ENCODE results near the gene TECTA.

TECTA gene, protein sequence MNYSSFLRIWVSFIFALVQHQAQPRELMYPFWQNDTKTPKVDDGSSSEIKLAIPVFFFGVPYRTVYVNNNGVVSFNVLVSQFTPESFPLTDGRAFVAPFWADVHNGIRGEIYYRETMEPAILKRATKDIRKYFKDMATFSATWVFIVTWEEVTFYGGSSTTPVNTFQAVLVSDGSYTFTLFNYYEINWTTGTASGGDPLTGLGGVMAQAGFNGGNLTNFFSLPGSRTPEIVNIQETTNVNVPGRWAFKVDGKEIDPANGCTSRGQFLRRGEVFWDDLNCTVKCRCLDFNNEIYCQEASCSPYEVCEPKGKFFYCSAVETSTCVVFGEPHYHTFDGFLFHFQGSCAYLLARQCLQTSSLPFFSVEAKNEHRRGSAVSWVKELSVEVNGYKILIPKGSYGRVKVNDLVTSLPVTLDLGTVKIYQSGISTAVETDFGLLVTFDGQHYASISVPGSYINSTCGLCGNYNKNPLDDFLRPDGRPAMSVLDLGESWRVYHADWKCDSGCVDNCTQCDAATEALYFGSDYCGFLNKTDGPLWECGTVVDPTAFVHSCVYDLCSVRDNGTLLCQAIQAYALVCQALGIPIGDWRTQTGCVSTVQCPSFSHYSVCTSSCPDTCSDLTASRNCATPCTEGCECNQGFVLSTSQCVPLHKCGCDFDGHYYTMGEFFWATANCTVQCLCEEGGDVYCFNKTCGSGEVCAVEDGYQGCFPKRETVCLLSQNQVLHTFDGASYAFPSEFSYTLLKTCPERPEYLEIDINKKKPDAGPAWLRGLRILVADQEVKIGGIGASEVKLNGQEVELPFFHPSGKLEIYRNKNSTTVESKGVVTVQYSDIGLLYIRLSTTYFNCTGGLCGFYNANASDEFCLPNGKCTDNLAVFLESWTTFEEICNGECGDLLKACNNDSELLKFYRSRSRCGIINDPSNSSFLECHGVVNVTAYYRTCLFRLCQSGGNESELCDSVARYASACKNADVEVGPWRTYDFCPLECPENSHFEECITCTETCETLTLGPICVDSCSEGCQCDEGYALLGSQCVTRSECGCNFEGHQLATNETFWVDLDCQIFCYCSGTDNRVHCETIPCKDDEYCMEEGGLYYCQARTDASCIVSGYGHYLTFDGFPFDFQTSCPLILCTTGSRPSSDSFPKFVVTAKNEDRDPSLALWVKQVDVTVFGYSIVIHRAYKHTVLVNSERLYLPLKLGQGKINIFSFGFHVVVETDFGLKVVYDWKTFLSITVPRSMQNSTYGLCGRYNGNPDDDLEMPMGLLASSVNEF (N-terminal part only)

DNA sequence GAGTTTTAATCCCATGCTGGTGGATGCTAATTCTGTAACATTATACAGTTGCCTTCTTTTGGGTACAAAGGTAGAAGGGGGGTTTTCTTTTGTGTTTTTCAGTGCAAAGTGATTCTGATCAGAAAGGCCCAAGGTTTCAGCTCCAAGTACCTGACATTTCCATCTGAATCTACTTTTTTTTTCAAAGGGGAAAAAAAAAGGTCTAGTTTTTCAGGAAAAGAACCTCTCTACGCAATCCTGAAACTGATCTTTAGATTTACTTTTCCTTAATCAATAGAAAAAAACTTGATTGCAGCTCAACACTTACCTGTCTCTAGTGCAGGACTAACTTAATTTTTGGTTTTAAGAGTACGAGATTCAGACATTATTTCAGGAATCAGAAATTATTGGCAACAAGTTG lies at the start of gene TECTA:
TSS of gene TECTA (plus strand) at position 301 of the 400 bp plus-strand sequence. CDS start 1,423 bp downstream, outside the sequence.
- DNase-seq = no peak

DNA sequence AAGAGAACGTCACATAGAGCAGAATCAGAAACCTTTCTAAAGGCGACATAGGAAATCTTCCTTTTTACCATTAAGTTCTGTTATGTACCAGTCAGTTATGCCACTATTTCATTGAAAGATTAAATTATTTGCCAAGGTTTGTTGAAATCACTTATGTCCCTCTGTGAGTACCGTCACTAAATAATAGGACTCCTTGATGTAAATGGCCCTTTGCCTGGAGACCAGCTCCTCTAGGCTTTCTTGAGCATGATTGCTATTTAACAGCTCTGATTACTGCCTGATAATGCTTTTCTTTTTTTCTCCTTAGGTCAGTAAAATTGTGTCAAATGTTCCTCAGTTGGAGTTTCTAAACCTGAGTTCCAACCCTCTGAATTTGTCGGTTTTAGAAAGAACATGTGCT lies 47.8 kb upstream of the TECTA start:
- no peak for DNase-seq

DNA sequence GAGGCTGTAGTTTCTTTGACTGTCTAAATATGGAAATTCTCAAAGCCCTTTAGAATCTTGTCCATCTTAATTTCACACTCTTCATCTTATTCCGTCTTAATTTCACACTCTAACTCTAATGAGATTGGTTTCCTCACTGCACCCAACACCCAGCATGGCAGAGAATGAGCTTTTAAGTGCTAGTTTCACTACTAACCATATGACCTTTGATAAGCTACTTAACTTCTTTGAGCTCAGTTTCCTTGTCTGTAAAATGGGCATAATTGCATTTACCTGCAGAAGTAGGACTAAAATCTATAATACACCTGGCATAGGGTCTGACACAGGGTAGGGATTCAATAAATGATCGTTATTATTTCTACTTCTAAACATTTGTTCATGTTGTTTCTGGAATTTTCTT lies 46.8 kb upstream of the TECTA start:
- DNase-seq = no peak

- no peak for DNase-seq
Observed at GRCh38 chr11:121055076-121055475, 46.0 kb upstream of the TECTA start.

DNA sequence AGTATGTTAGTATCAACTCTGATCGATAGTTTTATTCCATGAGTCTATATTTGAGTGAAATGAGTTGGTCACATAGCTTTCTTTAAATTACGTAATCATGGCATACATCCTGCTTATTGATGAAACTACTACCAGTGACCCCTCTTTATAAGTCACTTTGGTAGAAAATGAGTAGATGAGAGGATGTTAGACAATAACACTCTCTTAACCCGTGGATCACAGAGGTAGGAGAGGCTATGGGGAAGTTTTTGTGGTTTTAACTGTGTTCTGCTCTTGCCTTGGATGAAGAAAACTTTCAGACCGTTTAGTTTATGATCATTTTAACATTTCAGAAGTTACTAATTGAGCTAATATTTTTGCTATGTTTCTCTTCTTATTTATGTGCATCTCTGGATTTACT lies 43.1 kb upstream of the TECTA start:
- no peak for DNase-seq

- DNase-seq = no peak
Observed at GRCh38 chr11:121058941-121059340, 42.1 kb upstream of the TECTA start.

DNA sequence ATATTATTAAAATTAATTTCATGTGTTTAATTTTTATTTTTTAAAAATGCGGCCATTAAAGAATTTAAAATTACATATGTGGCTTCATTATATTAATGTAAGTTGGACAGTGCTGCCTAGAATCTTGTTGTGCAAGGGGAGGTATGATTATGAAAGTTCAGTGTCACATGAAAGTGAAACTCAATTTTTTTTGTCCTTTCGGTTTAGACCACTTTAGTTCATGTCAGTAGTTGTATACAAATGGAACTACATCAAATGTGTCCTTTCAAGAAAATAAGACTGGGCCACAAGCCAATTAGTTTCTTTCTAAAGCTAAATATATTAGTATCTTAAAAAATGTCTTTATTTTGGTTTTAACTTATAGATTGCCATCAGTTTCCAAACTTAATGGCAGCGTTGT lies 41.4 kb upstream of the TECTA start:
- no peak for DNase-seq

DNA sequence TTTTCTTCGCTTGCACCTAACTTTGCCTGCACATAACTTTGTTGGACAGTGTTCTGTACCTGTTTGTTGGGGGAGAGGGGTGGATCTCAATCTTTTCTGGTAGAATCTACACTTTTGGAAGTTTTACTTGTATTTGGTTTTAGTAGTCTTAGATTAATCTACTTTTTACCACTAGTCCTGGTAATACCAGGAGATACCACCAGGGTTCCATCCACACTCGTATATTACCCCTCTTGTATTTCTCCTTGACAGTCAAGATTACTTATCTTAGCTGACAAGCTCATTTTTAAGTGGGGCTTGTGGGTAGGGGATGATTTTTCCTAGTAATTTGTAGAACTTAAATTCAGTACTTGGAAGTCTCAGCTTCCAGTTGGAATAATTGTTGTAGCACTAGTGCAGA lies 37.3 kb upstream of the TECTA start:
- DNase-seq = peak; percentile 39

DNA sequence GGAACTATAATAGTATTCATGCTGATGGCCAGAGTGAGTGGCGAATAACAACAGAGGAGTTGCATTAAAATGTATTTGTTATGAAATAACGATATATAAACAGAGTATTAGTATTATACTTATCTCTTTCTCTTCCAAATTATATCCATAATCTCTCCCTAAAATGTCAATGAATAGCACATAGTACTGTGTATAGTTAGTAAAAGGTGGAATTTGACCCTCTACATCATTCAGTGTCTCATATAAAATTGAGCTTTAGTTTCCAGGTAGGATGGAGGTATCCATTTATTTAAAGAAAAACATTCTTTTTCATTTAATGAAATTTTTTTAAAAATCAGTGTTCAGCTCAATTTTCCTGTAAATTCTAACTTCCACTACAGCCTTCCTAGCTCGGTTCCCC lies 34.4 kb upstream of the TECTA start:
- DNase-seq = no peak

- DNase-seq = no peak
Observed at GRCh38 chr11:121067026-121067425, 34.0 kb upstream of the TECTA start.

- DNase-seq = no peak
Observed at GRCh38 chr11:121067453-121067852, 33.6 kb upstream of the TECTA start.

DNA sequence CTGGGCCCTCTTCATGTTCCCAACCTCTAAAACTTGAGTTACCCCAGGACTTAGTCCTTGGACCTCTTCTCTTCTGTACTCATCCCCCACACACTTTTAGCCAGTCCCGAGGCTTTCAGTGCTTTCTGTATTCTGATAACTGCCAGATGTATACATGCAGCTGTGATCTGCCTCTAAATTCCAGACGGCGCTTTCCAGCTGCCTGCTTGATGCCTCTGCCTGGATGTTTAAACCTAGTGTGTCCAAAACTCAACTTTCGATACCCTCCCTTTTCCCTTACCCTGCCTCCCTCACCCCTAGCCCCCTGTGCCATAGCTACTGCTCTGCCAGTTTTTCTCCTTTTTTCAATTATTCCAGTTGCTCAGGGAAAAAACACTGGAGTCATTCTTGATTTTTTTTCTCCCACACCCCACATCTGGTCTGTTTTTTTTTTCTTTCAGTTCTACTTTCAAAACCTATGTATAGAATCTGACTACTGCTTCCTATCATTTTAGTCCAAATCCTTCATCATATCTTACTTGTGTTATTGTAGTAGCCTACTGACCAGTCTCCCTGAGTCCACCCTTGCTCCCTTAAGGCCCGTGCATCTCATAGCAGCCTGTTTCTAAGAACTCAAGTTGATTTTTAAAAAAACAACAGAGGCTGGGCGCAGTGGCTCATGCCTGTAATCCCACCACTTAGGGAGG lies 32.9 kb upstream of the TECTA start:
- no peak for DNase-seq

DNA sequence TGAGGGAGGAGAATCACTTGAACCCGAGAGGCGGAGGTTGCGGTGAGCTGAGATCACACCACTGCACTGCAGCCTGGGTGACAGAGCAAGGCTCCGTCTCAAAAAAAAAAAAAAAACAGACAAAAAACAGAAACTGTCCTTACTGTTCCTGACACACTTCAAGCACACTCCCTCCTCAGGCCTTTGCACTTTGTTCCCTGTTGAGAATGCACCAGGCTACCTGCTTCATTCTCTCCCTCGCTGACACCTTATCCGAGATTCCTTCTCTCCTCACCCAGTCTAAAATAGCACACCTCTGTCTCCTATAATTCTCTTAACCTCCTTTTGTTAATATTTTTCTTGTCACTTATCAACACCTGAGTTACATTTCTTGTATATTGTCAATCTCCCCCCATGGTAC lies 32.3 kb upstream of the TECTA start:
- DNase-seq = no peak

- DNase-seq = peak; percentile 45
Observed at GRCh38 chr11:121070951-121071845, 29.8 kb upstream of the TECTA start.

- DNase-seq = no peak
Observed at GRCh38 chr11:121071846-121072450, 29.1 kb upstream of the TECTA start.

DNA sequence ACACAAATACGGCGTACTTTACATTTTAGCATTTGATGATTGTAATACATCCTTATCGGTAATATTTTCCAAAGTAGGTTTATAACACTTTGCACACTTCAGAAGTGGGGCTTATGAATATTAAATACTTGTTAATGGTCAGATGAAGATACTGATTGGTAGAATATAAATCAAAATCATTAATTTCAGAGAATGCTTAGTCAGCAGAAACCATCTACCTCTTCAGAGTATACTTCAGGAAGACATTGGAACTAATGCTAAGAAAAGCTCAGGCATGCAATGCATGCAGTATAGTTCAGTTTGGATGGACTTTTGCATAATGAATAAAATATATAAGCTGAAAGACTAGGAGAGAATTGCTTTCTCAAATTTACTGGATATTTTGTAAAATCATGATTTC lies 19.7 kb upstream of the TECTA start:
- DNase-seq = no peak

DNA sequence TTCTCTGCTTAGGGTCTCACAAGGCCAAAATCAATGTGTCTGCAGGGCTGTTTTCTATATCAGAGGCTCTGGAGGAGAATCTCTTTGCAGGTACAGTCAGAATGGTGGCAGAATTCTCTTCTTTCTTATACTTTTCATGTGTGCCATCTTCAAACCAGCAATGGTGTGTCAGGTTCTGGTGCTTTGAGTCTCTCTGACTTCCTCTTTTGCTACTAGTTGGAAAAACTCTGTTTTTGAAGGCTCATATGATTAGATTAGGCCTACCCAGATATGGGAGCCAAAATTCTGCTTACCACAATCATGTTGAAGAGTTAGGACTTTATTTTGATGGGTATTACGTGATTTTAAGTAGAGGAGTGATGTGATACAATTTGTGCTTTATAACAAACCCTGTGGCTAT lies 18.8 kb upstream of the TECTA start:
- peak; percentile 20 for DNase-seq

- DNase-seq = peak; percentile 39
Observed at GRCh38 chr11:121082670-121083069, 18.4 kb upstream of the TECTA start.

GRCh38 chr11:121086866-121087265 lies 14.2 kb upstream of the TECTA start:
- no peak for DNase-seq

- DNase-seq = no peak
Observed at GRCh38 chr11:121089566-121089965, 11.5 kb upstream of the TECTA start.

- no peak for DNase-seq
Observed at GRCh38 chr11:121090145-121090721, 10.8 kb upstream of the TECTA start.

All from hematopoietic multipotent progenitor cell treated with erythropoietin and hydrocortisone succinate and interleukin-3 and kit ligand, for 4 days (in vitro differentiated cells).